Calu3 (cell line): Measurements from ENCODE around the gene C1QTNF4. TPM values are rescaled to one million over a fixed set of nuclear protein-coding genes. Genes with fewer than 3 reads are reported as not detected.

ENCODE experiments used
- BruUV-seq: library from RNA; stranded (reverse); fragments of 400-500 nt; replicated peaks from 2 replicates; lab custom pipeline; 2021; lab: Mats Ljungman, UMichigan
- CTCF ChIA-PET: fragments of 300-600 bp; sonication (Branson Sonifier 250); formaldehyde crosslinking; loops from one replicate; lab custom pipeline; 2022; ENCODE audit warnings: antibody characterized with exemption; lab: Charles Lee
- DNase-seq: peaks from one replicate; pipeline ENCODE4 v3.0.0; 2022
- H3K27ac Mint-ChIP-seq: one replicate; pipeline ENCODE4 v1.8.0; 2022; ENCODE audit warnings: mixed read lengths; ENCODE audit not compliant: unreplicated experiment
- H3K27me3 Mint-ChIP-seq: one replicate; pipeline ENCODE4 v1.8.0; 2022; ENCODE audit warnings: mixed read lengths; ENCODE audit not compliant: unreplicated experiment
- H3K36me3 Mint-ChIP-seq: one replicate; pipeline ENCODE4 v1.8.0; 2022; ENCODE audit warnings: mild to moderate bottlenecking, moderate library complexity, mixed read lengths; ENCODE audit not compliant: insufficient read depth, unreplicated experiment
- H3K4me1 Mint-ChIP-seq: one replicate; pipeline ENCODE4 v1.8.0; 2022; ENCODE audit warnings: mild to moderate bottlenecking, low read depth, mixed read lengths; ENCODE audit not compliant: unreplicated experiment
- H3K4me3 Mint-ChIP-seq: one replicate; pipeline ENCODE4 v1.8.0; 2022; ENCODE audit warnings: mild to moderate bottlenecking, low read depth, moderate library complexity, mixed read lengths; ENCODE audit not compliant: unreplicated experiment
- H3K9me3 Mint-ChIP-seq: one replicate; pipeline ENCODE4 v1.8.0; 2022; ENCODE audit warnings: low read depth, mixed read lengths; ENCODE audit not compliant: unreplicated experiment
- CTCF ChIP-seq: fragments of 200-600 bp; IDR thresholded peaks from one replicate; pipeline ENCODE4 v1.8.0; 2022; ENCODE audit warnings: antibody characterized with exemption; ENCODE audit not compliant: unreplicated experiment
- intact Hi-C: fragments of 100-400 bp; cut with micrococcal nuclease; formaldehyde crosslinking; loops from one replicate; pipeline ENCODE4 v1.10.0; 2022; ENCODE audit not compliant: unreplicated experiment
- total RNA-seq: library from RNA; stranded (reverse); gene quantifications from 2 replicates; pipeline ENCODE4 v1.2.3, GENCODE V29; 2022

C1QTNF4 gene
- total RNA-seq, 1 experiment from 2014 or later, result not detected

GRCh38 chr11:47593492-47593933 is 698 bp downstream of the C1QTNF4 start:
- Mint-ChIP-seq H3K36me3 (no peaks in the 10 kb centered on the region), H3K9me3 (no peaks in the 10 kb centered on the region), H3K4me1 (no peaks in the 10 kb centered on the region), H3K27me3 (peaks cover 50% of the 10 kb centered on the region), H3K4me3 (no peak overlapping the region), H3K27ac (no peak overlapping the region)
- DNase-seq, result no peak
- TF ChIP-seq CTCF, result no peak
- BruUV-seq, result no TSS peak
- intact Hi-C loops, result no loop called here
- CTCF ChIA-PET, result no interaction called here

- no peak overlapping the region for H3K27ac Mint-ChIP-seq
- CTCF ChIA-PET, result no interaction called here
- no peaks in the 10 kb centered on the region for H3K4me1 Mint-ChIP-seq
- no peak for DNase-seq
- no TSS peak for BruUV-seq
- H3K4me3 Mint-ChIP-seq, result no peak overlapping the region
- no peaks in the 10 kb centered on the region for H3K9me3 Mint-ChIP-seq
- TF ChIP-seq CTCF, result no peak
- intact Hi-C loops, result no loop called here
- H3K36me3 Mint-ChIP-seq, result no peaks in the 10 kb centered on the region
- peaks cover 47% of the 10 kb centered on the region for H3K27me3 Mint-ChIP-seq
Observed at GRCh38 chr11:47592970-47593369, 1.2 kb downstream of the C1QTNF4 start.

GRCh38 chr11:47592251-47592650 is 2.0 kb downstream of the C1QTNF4 start:
- TF ChIP-seq CTCF, result no peak
- intact Hi-C loops, result no loop called here
- H3K27me3 Mint-ChIP-seq, result peaks cover 47% of the 10 kb centered on the region
- H3K9me3 Mint-ChIP-seq, result no peaks in the 10 kb centered on the region
- no peak overlapping the region for H3K27ac Mint-ChIP-seq
- H3K36me3 Mint-ChIP-seq, result no peaks in the 10 kb centered on the region
- no peaks in the 10 kb centered on the region for H3K4me1 Mint-ChIP-seq
- CTCF ChIA-PET, result no interaction called here
- BruUV-seq, result no TSS peak
- no peak for DNase-seq
- H3K4me3 Mint-ChIP-seq, result no peak overlapping the region

GRCh38 chr11:47591764-47592163 is 2.4 kb downstream of the C1QTNF4 start:
- CTCF ChIA-PET, result no interaction called here
- no peak for TF ChIP-seq CTCF
- no peaks in the 10 kb centered on the region for H3K4me1 Mint-ChIP-seq
- no peaks in the 10 kb centered on the region for H3K36me3 Mint-ChIP-seq
- no peak overlapping the region for H3K27ac Mint-ChIP-seq
- H3K27me3 Mint-ChIP-seq, result peaks cover 47% of the 10 kb centered on the region
- BruUV-seq, result no TSS peak
- DNase-seq, result no peak
- H3K9me3 Mint-ChIP-seq, result no peaks in the 10 kb centered on the region
- H3K4me3 Mint-ChIP-seq, result no peak overlapping the region
- intact Hi-C loops, result no loop called here
